NB4 (cell line): ENCODE measurements around the gene GRHL3.
A peak's percentile ranks its signal among the peaks of the same experiment; 100 is the strongest.

Experiments used
- DNase-seq: peaks from one replicate; pipeline ENCODE4 v3.0.0; 2010; ENCODE audit warnings: low read depth
- H3K4me3 ChIP-seq: one replicate; pipeline ENCODE4 v1.5.1; 2011; ENCODE audit warnings: mild to moderate bottlenecking, low read depth, low read length, moderate library complexity
- MYC ChIP-seq: IDR thresholded peaks from 2 replicates; pipeline ENCODE4 v1.6.1; 2011; ENCODE audit warnings: low read depth, low read length
- POLR2A ChIP-seq: IDR thresholded peaks from 2 replicates; pipeline ENCODE4 v1.6.1; 2011; ENCODE audit warnings: mild to moderate bottlenecking; ENCODE audit not compliant: insufficient read length; ENCODE audit errors: extremely low read depth
- TF ChIP-seq, protein P1 (sequence below): IDR thresholded peaks from one replicate; pipeline ENCODE4 v1.5.1; 2012; ENCODE audit warnings: low read depth, low read length
- TF ChIP-seq, protein P2 (sequence below): IDR thresholded peaks from 2 replicates; pipeline ENCODE4 v1.6.1; 2011; ENCODE audit warnings: low read depth, low read length

GRHL3 gene

GRCh38 chr1:24329797-24330543 is 10.8 kb downstream of the GRHL3 start:
- TF ChIP-seq, protein P1, sequence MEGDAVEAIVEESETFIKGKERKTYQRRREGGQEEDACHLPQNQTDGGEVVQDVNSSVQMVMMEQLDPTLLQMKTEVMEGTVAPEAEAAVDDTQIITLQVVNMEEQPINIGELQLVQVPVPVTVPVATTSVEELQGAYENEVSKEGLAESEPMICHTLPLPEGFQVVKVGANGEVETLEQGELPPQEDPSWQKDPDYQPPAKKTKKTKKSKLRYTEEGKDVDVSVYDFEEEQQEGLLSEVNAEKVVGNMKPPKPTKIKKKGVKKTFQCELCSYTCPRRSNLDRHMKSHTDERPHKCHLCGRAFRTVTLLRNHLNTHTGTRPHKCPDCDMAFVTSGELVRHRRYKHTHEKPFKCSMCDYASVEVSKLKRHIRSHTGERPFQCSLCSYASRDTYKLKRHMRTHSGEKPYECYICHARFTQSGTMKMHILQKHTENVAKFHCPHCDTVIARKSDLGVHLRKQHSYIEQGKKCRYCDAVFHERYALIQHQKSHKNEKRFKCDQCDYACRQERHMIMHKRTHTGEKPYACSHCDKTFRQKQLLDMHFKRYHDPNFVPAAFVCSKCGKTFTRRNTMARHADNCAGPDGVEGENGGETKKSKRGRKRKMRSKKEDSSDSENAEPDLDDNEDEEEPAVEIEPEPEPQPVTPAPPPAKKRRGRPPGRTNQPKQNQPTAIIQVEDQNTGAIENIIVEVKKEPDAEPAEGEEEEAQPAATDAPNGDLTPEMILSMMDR = no peak
- TF ChIP-seq POLR2A = no peak
- TF ChIP-seq, protein P2, sequence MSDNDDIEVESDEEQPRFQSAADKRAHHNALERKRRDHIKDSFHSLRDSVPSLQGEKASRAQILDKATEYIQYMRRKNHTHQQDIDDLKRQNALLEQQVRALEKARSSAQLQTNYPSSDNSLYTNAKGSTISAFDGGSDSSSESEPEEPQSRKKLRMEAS = no peak
- TF ChIP-seq MYC = no peak
- DNase-seq = no peak

GRCh38 chr1:24331961-24332673 is 13.0 kb downstream of the GRHL3 start:
- no peak overlapping the region for H3K4me3 ChIP-seq
- no peak for DNase-seq
- TF ChIP-seq, protein P2 = no peak
- TF ChIP-seq MYC = no peak

More at GRCh38 chr1:24329797-24330543, 10.8 kb downstream of the GRHL3 start:
- H3K4me3 ChIP-seq = no peak overlapping the region

DNA sequence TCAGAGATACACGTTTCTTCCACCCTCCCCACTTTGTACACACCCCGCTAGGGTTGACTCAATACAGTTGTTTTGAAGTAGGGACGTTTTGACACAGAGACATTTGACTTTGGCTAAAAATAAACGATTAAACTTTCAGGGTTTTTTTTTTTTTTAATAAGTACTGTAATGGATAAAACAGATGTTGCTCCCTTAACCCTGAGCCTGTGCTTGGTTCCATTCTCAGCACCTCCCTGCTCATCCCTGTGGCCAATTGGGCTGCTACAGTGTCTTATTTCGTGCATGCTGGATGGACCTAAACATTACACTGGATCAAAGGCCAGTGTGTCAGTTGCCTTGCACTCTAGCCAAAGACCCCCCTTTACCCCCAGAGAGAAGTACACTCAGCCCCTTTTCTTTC is 16.9 kb downstream of the GRHL3 start:
- no peak for DNase-seq
- H3K4me3 ChIP-seq = no peak overlapping the region
- TF ChIP-seq MYC = no peak
- TF ChIP-seq, protein P1 = no peak
- TF ChIP-seq, protein P2 = no peak
- no peak for TF ChIP-seq POLR2A

- TF ChIP-seq, protein P1 = no peak
- TF ChIP-seq, protein P2 = no peak
- TF ChIP-seq MYC = no peak
- no peak for TF ChIP-seq POLR2A
- peak; percentile 47 for DNase-seq
- H3K4me3 ChIP-seq = no peak overlapping the region
Measured at GRCh38 chr1:24337455-24337854, 18.3 kb downstream of the GRHL3 start.

DNA sequence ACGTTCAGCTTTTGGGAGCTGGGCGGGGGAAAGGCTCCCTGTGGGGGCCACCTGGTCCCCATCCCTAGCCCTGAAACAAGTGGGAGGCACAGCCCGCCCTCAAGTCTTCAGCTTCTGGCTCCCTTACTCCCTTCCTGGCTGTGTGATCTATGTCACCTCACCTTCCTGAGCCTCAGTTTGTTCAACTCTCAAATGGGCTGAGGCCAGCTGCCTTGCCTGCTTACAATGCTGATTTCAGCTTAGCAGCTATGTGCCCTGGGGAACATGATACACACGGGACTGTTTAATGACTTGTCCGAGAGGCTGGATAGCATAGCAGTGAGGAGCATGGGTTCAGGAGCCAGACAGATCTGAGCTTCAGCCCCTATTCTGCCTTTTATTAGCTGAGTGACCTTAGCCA is 19.3 kb downstream of the GRHL3 start:
- no peak overlapping the region for H3K4me3 ChIP-seq
- no peak for DNase-seq
- TF ChIP-seq MYC = no peak
- no peak for TF ChIP-seq POLR2A
- TF ChIP-seq, protein P1 = no peak
- TF ChIP-seq, protein P2 = no peak

GRCh38 chr1:24339996-24340395 is 20.8 kb downstream of the GRHL3 start:
- H3K4me3 ChIP-seq = no peak overlapping the region
- no peak for DNase-seq
- no peak for TF ChIP-seq POLR2A
- TF ChIP-seq, protein P2 = no peak
